Effector memory CD8-positive, alpha-beta T cell (primary cell): ENCODE results near the gene SPOCK1.

ENCODE experiments used
- ATAC-seq: fragments of 150-1000 bp; cut with Tn5 transposase; replicated peaks from 2 replicates; pipeline ENCODE4 v1.10.0; 2021; ENCODE audit warnings: mild to moderate bottlenecking, moderate library complexity
- DNase-seq, 3 experiments: peaks; one replicate each; pipeline ENCODE4 v3.0.0; 2021
- H3K27ac Mint-ChIP-seq, 2 donors: one replicate each; pipeline ENCODE4 v1.8.0; 2022; ENCODE audit warnings: mild to moderate bottlenecking in 2 of 2, mixed read lengths in 2 of 2, moderate library complexity in 2 of 2
- H3K27me3 Mint-ChIP-seq, 2 donors: one replicate each; pipeline ENCODE4 v1.8.0; 2022; ENCODE audit warnings: mixed read lengths in 2 of 2
- H3K36me3 Mint-ChIP-seq: one replicate; pipeline ENCODE4 v1.8.0; 2022; ENCODE audit warnings: mild to moderate bottlenecking, moderate library complexity, mixed read lengths; ENCODE audit not compliant: insufficient read depth
- H3K4me1 Mint-ChIP-seq, 2 donors: one replicate each; pipeline ENCODE4 v1.8.0; 2022; ENCODE audit warnings: low read depth in 2 of 2, mixed read lengths in 2 of 2
- H3K4me3 Mint-ChIP-seq, 2 donors: one replicate each; pipeline ENCODE4 v1.8.0; 2022; ENCODE audit warnings: mild to moderate bottlenecking in 2 of 2, mixed read lengths in 2 of 2, moderate library complexity in 2 of 2
- H3K9me3 Mint-ChIP-seq, 2 donors: one replicate each; pipeline ENCODE4 v1.8.0; 2022; ENCODE audit warnings: mixed read lengths in 2 of 2

Gene SPOCK1

GRCh38 chr5:137448868-137449267 lies 50.3 kb downstream of the SPOCK1 start:
- no peak overlapping the region for H3K27ac Mint-ChIP-seq
- no peak overlapping the region for H3K4me3 Mint-ChIP-seq
- H3K36me3 Mint-ChIP-seq, result no peaks in the 10 kb centered on the region
- H3K9me3 Mint-ChIP-seq, result peaks cover 0 to 6% of the 10 kb centered on the region in 2 donors
- no peak for ATAC-seq
- H3K4me1 Mint-ChIP-seq, result no peaks in the 10 kb centered on the region
- H3K27me3 Mint-ChIP-seq, result peaks cover 4 to 10% of the 10 kb centered on the region in 2 donors
- DNase-seq, result no peak

GRCh38 chr5:137446615-137447014 lies 52.5 kb downstream of the SPOCK1 start:
- no peak for ATAC-seq

GRCh38 chr5:137446151-137446550 lies 53.0 kb downstream of the SPOCK1 start:
- Mint-ChIP-seq H3K9me3 (peaks cover 0 to 9% of the 10 kb centered on the region in 2 donors), H3K4me3 (no peak overlapping the region), H3K27ac (no peak overlapping the region), H3K36me3 (no peaks in the 10 kb centered on the region), H3K4me1 (no peaks in the 10 kb centered on the region), H3K27me3 (peaks cover 11 to 18% of the 10 kb centered on the region in 2 donors)
- DNase-seq (no peak), ATAC-seq (no peak)

More at GRCh38 chr5:137446615-137447014, 52.5 kb downstream of the SPOCK1 start:
- Mint-ChIP-seq H3K36me3 (no peaks in the 10 kb centered on the region), H3K4me3 (no peak overlapping the region), H3K4me1 (no peaks in the 10 kb centered on the region), H3K27ac (no peak overlapping the region), H3K9me3 (peaks cover 0 to 9% of the 10 kb centered on the region in 2 donors), H3K27me3 (peaks cover 11 to 18% of the 10 kb centered on the region in 2 donors)
- DNase-seq, result no peak

GRCh38 chr5:137442660-137443059 lies 56.5 kb downstream of the SPOCK1 start:
- no peak for ATAC-seq
- Mint-ChIP-seq H3K36me3 (no peaks in the 10 kb centered on the region), H3K9me3 (peaks cover 0 to 9% of the 10 kb centered on the region in 2 donors), H3K4me1 (no peaks in the 10 kb centered on the region), H3K27me3 (peaks cover 11 to 18% of the 10 kb centered on the region in 2 donors), H3K4me3 (no peak overlapping the region), H3K27ac (no peak overlapping the region)
- no peak for DNase-seq

- DNase-seq, result no peak
- no peaks in the 10 kb centered on the region for H3K4me1 Mint-ChIP-seq
- no peak overlapping the region for H3K27ac Mint-ChIP-seq
- peaks cover 0 to 9% of the 10 kb centered on the region in 2 donors for H3K9me3 Mint-ChIP-seq
- no peak for ATAC-seq
- H3K36me3 Mint-ChIP-seq, result no peaks in the 10 kb centered on the region
- peaks cover 11 to 18% of the 10 kb centered on the region in 2 donors for H3K27me3 Mint-ChIP-seq
- no peak overlapping the region for H3K4me3 Mint-ChIP-seq
Measured at GRCh38 chr5:137441476-137441875, 57.6 kb downstream of the SPOCK1 start.

- Mint-ChIP-seq H3K36me3 (no peaks in the 10 kb centered on the region), H3K27ac (no peak overlapping the region), H3K4me1 (no peaks in the 10 kb centered on the region), H3K4me3 (no peak overlapping the region), H3K9me3 (peaks cover 0 to 9% of the 10 kb centered on the region in 2 donors), H3K27me3 (peaks cover 11 to 18% of the 10 kb centered on the region in 2 donors)
- ATAC-seq (no peak), DNase-seq (no peak)
Measured at GRCh38 chr5:137440795-137441194, 58.3 kb downstream of the SPOCK1 start.

- Mint-ChIP-seq H3K9me3 (peaks cover 0 to 9% of the 10 kb centered on the region in 2 donors), H3K27ac (no peak overlapping the region), H3K4me3 (no peak overlapping the region), H3K4me1 (no peaks in the 10 kb centered on the region), H3K27me3 (peaks cover 7 to 16% of the 10 kb centered on the region in 2 donors), H3K36me3 (no peaks in the 10 kb centered on the region)
- DNase-seq, result no peak
- ATAC-seq, result no peak
Measured at GRCh38 chr5:137439645-137440044, 59.5 kb downstream of the SPOCK1 start.

- DNase-seq (no peak), ATAC-seq (no peak)
- Mint-ChIP-seq H3K4me1 (no peaks in the 10 kb centered on the region), H3K9me3 (peaks cover 0 to 4% of the 10 kb centered on the region in 2 donors), H3K27ac (no peak overlapping the region), H3K4me3 (no peak overlapping the region), H3K27me3 (peaks cover 7 to 9% of the 10 kb centered on the region in 2 donors), H3K36me3 (no peaks in the 10 kb centered on the region)
Measured at GRCh38 chr5:137438932-137439331, 60.2 kb downstream of the SPOCK1 start.

- H3K4me1 Mint-ChIP-seq, result no peaks in the 10 kb centered on the region
- no peaks in the 10 kb centered on the region for H3K27me3 Mint-ChIP-seq
- no peak overlapping the region for H3K4me3 Mint-ChIP-seq
- H3K27ac Mint-ChIP-seq, result no peak overlapping the region
- H3K36me3 Mint-ChIP-seq, result no peaks in the 10 kb centered on the region
- no peak for ATAC-seq
- DNase-seq, result no peak
- no peaks in the 10 kb centered on the region for H3K9me3 Mint-ChIP-seq
Measured at GRCh38 chr5:137437774-137438173, 61.4 kb downstream of the SPOCK1 start.

GRCh38 chr5:137433539-137433938 lies 65.6 kb downstream of the SPOCK1 start:
- no peak for DNase-seq
- Mint-ChIP-seq H3K27ac (no peak overlapping the region), H3K36me3 (no peaks in the 10 kb centered on the region), H3K4me3 (no peak overlapping the region), H3K4me1 (no peaks in the 10 kb centered on the region), H3K27me3 (no peaks in the 10 kb centered on the region), H3K9me3 (peaks cover 2 to 19% of the 10 kb centered on the region in 2 donors)
- no peak for ATAC-seq

- no peaks in the 10 kb centered on the region for H3K36me3 Mint-ChIP-seq
- H3K27ac Mint-ChIP-seq, result no peak overlapping the region
- H3K27me3 Mint-ChIP-seq, result no peaks in the 10 kb centered on the region
- DNase-seq (no peak), ATAC-seq (no peak)
- no peak overlapping the region for H3K4me3 Mint-ChIP-seq
- H3K9me3 Mint-ChIP-seq, result peaks cover 2 to 21% of the 10 kb centered on the region in 2 donors
- H3K4me1 Mint-ChIP-seq, result no peaks in the 10 kb centered on the region
Measured at GRCh38 chr5:137432376-137432775, 66.8 kb downstream of the SPOCK1 start.

GRCh38 chr5:137431051-137431450 lies 68.1 kb downstream of the SPOCK1 start:
- Mint-ChIP-seq H3K4me1 (no peaks in the 10 kb centered on the region), H3K27ac (no peak overlapping the region), H3K27me3 (no peaks in the 10 kb centered on the region), H3K9me3 (peaks cover 2 to 21% of the 10 kb centered on the region in 2 donors), H3K36me3 (no peaks in the 10 kb centered on the region), H3K4me3 (no peak overlapping the region)
- no peak for DNase-seq
- no peak for ATAC-seq

GRCh38 chr5:137415231-137415681 lies 83.9 kb downstream of the SPOCK1 start:
- peaks cover 3 to 7% of the 10 kb centered on the region in 2 donors for H3K9me3 Mint-ChIP-seq
- DNase-seq, result no peak
- no peak overlapping the region for H3K4me3 Mint-ChIP-seq
- no peaks in the 10 kb centered on the region for H3K4me1 Mint-ChIP-seq
- no peak overlapping the region for H3K27ac Mint-ChIP-seq
- no peaks in the 10 kb centered on the region for H3K27me3 Mint-ChIP-seq
- ATAC-seq, result no peak
- H3K36me3 Mint-ChIP-seq, result no peaks in the 10 kb centered on the region

GRCh38 chr5:137414112-137414755 lies 84.9 kb downstream of the SPOCK1 start:
- H3K27me3 Mint-ChIP-seq, result peaks cover 0 to 2% of the 10 kb centered on the region in 2 donors
- no peaks in the 10 kb centered on the region for H3K36me3 Mint-ChIP-seq
- peaks cover 3 to 7% of the 10 kb centered on the region in 2 donors for H3K9me3 Mint-ChIP-seq
- ATAC-seq (no peak), DNase-seq (no peak)
- H3K27ac Mint-ChIP-seq, result no peak overlapping the region
- H3K4me1 Mint-ChIP-seq, result no peaks in the 10 kb centered on the region
- no peak overlapping the region for H3K4me3 Mint-ChIP-seq
